BLaER1 treated with 17β-estradiol and CSF1 and Interleukin-3, amounts not matched to agents 10 nM and 100 nM (cell line): Measurements from ENCODE around the gene EIF2B2.

Experiments used
- H3K27ac ChIP-seq, 11 experiments: shearing (Covaris generic); formaldehyde crosslinking; 2 replicates each; pipeline ENCODE4 v1.8.1; 2022
- H3K27me3 ChIP-seq, 11 experiments: shearing (Covaris generic); formaldehyde crosslinking; 2 replicates each; pipeline ENCODE4 v1.8.1; 2022
- H3K36me3 ChIP-seq, 11 experiments: shearing (Covaris generic); formaldehyde crosslinking; 2 replicates each; pipeline ENCODE4 v1.8.1; 2022
- H3K4me1 ChIP-seq, 10 experiments: shearing (Covaris generic); formaldehyde crosslinking; 2 replicates each; pipeline ENCODE4 v1.8.1; 2022
- H3K4me2 ChIP-seq, 11 experiments: shearing (Covaris generic); formaldehyde crosslinking; 2 replicates each; pipeline ENCODE4 v1.8.1; 2022
- H3K4me3 ChIP-seq, 10 experiments: shearing (Covaris generic); formaldehyde crosslinking; 2 replicates each; pipeline ENCODE4 v1.8.1; 2022
- H3K9ac ChIP-seq, 11 experiments: shearing (Covaris generic); formaldehyde crosslinking; 2 replicates each; pipeline ENCODE4 v1.8.1; 2022
- H3K9me3 ChIP-seq, 11 experiments: shearing (Covaris generic); formaldehyde crosslinking; replicated peaks in 1 of 11; 2 replicates each; pipeline ENCODE4 v1.8.1; 2022
- H4K20me1 ChIP-seq, 11 experiments: shearing (Covaris generic); formaldehyde crosslinking; 2 replicates each; pipeline ENCODE4 v1.8.1; 2022
- Cebpa-rat ChIP-seq, 11 experiments: shearing (Covaris generic); IDR thresholded peaks; 2 replicates each; pipeline ENCODE4 v1.8.1; 2022

EIF2B2 gene

DNA sequence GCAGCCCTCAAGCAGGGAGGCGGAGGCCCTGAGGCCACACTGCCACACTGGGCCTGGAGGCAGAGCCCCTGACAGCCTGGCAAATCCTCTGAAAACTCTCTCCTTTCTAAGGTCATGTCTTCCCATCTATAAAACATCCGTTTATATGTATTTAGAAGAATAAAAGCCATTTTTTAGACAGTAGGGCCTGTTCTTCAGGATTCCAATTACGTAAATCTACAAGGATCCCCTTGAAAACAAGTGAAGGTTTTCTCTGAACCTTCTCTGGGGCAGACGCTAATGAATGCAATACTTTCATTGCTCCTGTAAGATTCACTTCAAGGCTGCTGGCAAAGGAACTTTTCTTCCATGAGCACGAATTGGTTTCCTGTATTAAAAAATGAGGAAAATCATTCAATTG, 12.8 kb downstream of the EIF2B2 start:
- Histone ChIP-seq H3K36me3 (peaks cover 39 to 93% (median 60%) of the 10 kb centered on the region in 11 experiments), H3K27ac (no peak overlapping the region), H3K9ac (no peak overlapping the region), H3K4me3 (no peak overlapping the region), H4K20me1 (0 out of 22 replicates have a peak, but pooled peaks cover 0 to 3% (median 0%) of the 10 kb centered on the region in 11 experiments), H3K4me1 (peaks cover 0 to 16% (median 0%) of the 10 kb centered on the region in 10 experiments; a peak in 5 of 20 replicates), H3K27me3 (no peaks in the 10 kb centered on the region), H3K4me2 (no peak overlapping the region), H3K9me3 (no peaks in the 10 kb centered on the region)
- TF ChIP-seq Cebpa-rat (IDR thresholded peaks at IDR 0.05) = no peak

GRCh38 chr14:75016815-75017214, 14.1 kb downstream of the EIF2B2 start:
- TF ChIP-seq Cebpa-rat (IDR thresholded peaks at IDR 0.05) = no peak
- H3K4me2 ChIP-seq = no peak overlapping the region
- H3K36me3 ChIP-seq = peaks cover 33 to 87% (median 50%) of the 10 kb centered on the region in 11 experiments
- peaks cover 0 to 5% (median 0%) of the 10 kb centered on the region in 10 experiments; a peak in 5 of 20 replicates for H3K4me1 ChIP-seq
- H4K20me1 ChIP-seq = 0 out of 22 replicates have a peak, but pooled peaks cover 0 to 3% (median 0%) of the 10 kb centered on the region in 11 experiments
- H3K27me3 ChIP-seq = no peaks in the 10 kb centered on the region
- H3K9ac ChIP-seq = no peak overlapping the region
- H3K4me3 ChIP-seq = no peak overlapping the region
- no peak overlapping the region for H3K27ac ChIP-seq
- H3K9me3 ChIP-seq = no peaks in the 10 kb centered on the region

GRCh38 chr14:75018694-75019093, 16.0 kb downstream of the EIF2B2 start:
- Histone ChIP-seq H3K27me3 (no peaks in the 10 kb centered on the region), H3K36me3 (peaks cover 27 to 75% (median 43%) of the 10 kb centered on the region in 11 experiments; a peak in 21 of 22 replicates), H3K4me3 (no peak overlapping the region), H3K4me1 (peaks cover 0 to 8% (median 0%) of the 10 kb centered on the region in 10 experiments; a peak in 4 of 20 replicates), H3K27ac (no peak overlapping the region), H4K20me1 (0 out of 22 replicates have a peak, but pooled peaks cover 0 to 3% (median 0%) of the 10 kb centered on the region in 11 experiments), H3K9ac (no peak overlapping the region), H3K9me3 (no peaks in the 10 kb centered on the region), H3K4me2 (no peak overlapping the region)
- no peak for TF ChIP-seq Cebpa-rat (IDR thresholded peaks at IDR 0.05)

GRCh38 chr14:75022655-75023054, 19.9 kb downstream of the EIF2B2 start:
- Histone ChIP-seq H3K27ac (no peak overlapping the region), H3K4me2 (peak overlapping the region in 2 of 11 experiments; percentile 3 to 25; a peak in 1 of 22 replicates), H3K27me3 (no peaks in the 10 kb centered on the region), H3K36me3 (peaks cover 4 to 37% (median 22%) of the 10 kb centered on the region in 11 experiments; a peak in 17 of 22 replicates), H3K9ac (no peak overlapping the region), H4K20me1 (no peaks in the 10 kb centered on the region), H3K4me3 (no peak overlapping the region), H3K4me1 (peaks cover 0 to 28% (median 10%) of the 10 kb centered on the region in 10 experiments; a peak in 12 of 20 replicates), H3K9me3 (no peaks in the 10 kb centered on the region)
- no peak for TF ChIP-seq Cebpa-rat (IDR thresholded peaks at IDR 0.05)

DNA sequence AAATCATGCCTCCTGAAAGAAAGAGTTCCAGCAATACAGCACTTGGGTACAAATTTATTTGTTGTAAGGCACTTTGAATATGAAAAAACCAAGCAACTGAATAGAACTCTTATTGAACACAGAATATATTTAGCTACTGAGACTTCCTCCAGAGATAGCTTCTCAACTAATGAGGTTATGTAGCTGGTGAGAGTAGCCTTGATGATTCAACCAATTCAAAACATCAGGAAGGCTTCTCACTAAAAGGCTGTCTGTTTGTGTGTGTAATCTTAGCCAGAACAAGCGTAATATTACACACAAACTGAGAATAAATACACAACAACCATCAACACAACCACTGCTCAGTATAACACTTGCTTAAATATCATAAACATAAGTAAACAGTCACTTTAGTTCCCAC, 20.4 kb downstream of the EIF2B2 start:
- no peak overlapping the region for H3K4me3 ChIP-seq
- no peak for TF ChIP-seq Cebpa-rat (IDR thresholded peaks at IDR 0.05)
- no peaks in the 10 kb centered on the region for H4K20me1 ChIP-seq
- H3K9me3 ChIP-seq = no peaks in the 10 kb centered on the region
- H3K4me1 ChIP-seq = peaks cover 0 to 28% (median 10%) of the 10 kb centered on the region in 10 experiments; a peak in 12 of 20 replicates
- no peak overlapping the region for H3K27ac ChIP-seq
- H3K9ac ChIP-seq = no peak overlapping the region
- H3K4me2 ChIP-seq = peak overlapping the region in 2 of 11 experiments; percentile 3 to 25; a peak in 1 of 22 replicates
- no peaks in the 10 kb centered on the region for H3K27me3 ChIP-seq
- peaks cover 4 to 32% (median 20%) of the 10 kb centered on the region in 11 experiments; a peak in 17 of 22 replicates for H3K36me3 ChIP-seq

- Histone ChIP-seq H3K27ac (peak overlapping the region in 4 of 11 experiments; percentile 3 to 56 (median 15); a peak in 3 of 22 replicates), H4K20me1 (no peaks in the 10 kb centered on the region), H3K4me2 (peak overlapping the region in 6 of 11 experiments; percentile 9 to 72 (median 49); a peak in 12 of 22 replicates), H3K27me3 (no peaks in the 10 kb centered on the region), H3K4me1 (peaks cover 0 to 28% (median 10%) of the 10 kb centered on the region in 10 experiments; a peak in 12 of 20 replicates), H3K9ac (no peak overlapping the region), H3K36me3 (peaks cover 0 to 31% (median 12%) of the 10 kb centered on the region in 11 experiments; a peak in 14 of 22 replicates), H3K9me3 (no peaks in the 10 kb centered on the region), H3K4me3 (no peak overlapping the region)
- no peak for TF ChIP-seq Cebpa-rat (IDR thresholded peaks at IDR 0.05)
These were observed 22.4 kb downstream of the EIF2B2 start for GRCh38 chr14:75025082-75025481.

DNA sequence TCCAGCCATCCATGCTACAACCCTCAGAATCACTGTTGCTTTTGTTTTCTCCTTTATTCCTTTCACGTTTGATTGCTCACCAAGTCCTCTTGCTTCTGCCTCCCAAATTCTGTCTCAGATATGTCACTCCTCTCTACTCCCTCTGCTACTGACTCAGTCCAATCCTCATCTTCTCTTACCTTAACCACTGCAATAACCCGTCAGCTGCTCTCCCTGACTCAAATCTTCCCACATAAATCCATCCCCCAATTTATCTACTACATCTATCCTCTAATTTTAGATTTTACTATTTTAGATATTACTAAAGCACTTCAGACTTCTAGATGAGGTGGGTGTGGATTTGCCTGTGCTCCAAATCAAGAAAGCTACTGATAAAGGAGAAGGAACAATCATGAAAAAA, 23.2 kb downstream of the EIF2B2 start:
- no peak overlapping the region for H3K9ac ChIP-seq
- no peak for TF ChIP-seq Cebpa-rat (IDR thresholded peaks at IDR 0.05)
- H3K4me3 ChIP-seq = no peak overlapping the region
- H3K4me2 ChIP-seq = peak overlapping the region in 4 of 11 experiments; percentile 30 to 72 (median 64); a peak in 7 of 22 replicates
- H3K4me1 ChIP-seq = peaks cover 0 to 28% (median 10%) of the 10 kb centered on the region in 10 experiments; a peak in 12 of 20 replicates
- no peaks in the 10 kb centered on the region for H3K27me3 ChIP-seq
- no peaks in the 10 kb centered on the region for H4K20me1 ChIP-seq
- H3K27ac ChIP-seq = peak overlapping the region in 1 of 11 experiments; percentile 56; a peak in 2 of 22 replicates
- peaks cover 0 to 31% (median 7%) of the 10 kb centered on the region in 11 experiments; a peak in 13 of 22 replicates for H3K36me3 ChIP-seq
- no peaks in the 10 kb centered on the region for H3K9me3 ChIP-seq

DNA sequence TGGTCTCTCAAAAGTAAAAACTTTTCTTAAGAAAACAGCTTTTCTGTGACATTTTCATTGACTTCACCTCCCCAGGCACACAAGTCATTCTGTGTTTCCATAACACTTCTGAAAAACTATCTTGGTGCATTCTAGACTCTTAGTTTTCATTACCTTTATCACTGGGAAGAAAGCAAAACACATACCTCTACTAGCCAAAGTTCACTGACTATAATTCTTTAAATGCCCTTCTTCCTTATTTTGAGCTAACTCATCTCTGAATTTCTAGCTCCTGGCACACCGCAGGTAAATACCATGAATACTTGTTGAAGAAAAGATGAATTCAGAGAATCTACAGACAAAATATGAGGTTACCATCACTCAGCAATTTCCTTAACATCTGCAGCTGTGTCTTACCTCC, 27.4 kb downstream of the EIF2B2 start:
- H3K27me3 ChIP-seq = no peaks in the 10 kb centered on the region
- peaks cover 0 to 37% (median 14%) of the 10 kb centered on the region in 11 experiments; a peak in 13 of 22 replicates for H3K36me3 ChIP-seq
- no peak overlapping the region for H3K27ac ChIP-seq
- no peaks in the 10 kb centered on the region for H4K20me1 ChIP-seq
- no peak overlapping the region for H3K4me3 ChIP-seq
- H3K4me1 ChIP-seq = peaks cover 0 to 11% (median 4%) of the 10 kb centered on the region in 10 experiments; a peak in 10 of 20 replicates
- H3K9me3 ChIP-seq = no peaks in the 10 kb centered on the region
- H3K4me2 ChIP-seq = no peak overlapping the region
- H3K9ac ChIP-seq = no peak overlapping the region
- no peak for TF ChIP-seq Cebpa-rat (IDR thresholded peaks at IDR 0.05)

GRCh38 chr14:75032939-75033338, 30.2 kb downstream of the EIF2B2 start:
- Histone ChIP-seq H3K27ac (no peak overlapping the region), H3K4me3 (no peak overlapping the region), H3K36me3 (peaks cover 0 to 41% (median 14%) of the 10 kb centered on the region in 11 experiments; a peak in 13 of 22 replicates), H3K27me3 (no peaks in the 10 kb centered on the region), H3K9ac (no peak overlapping the region), H4K20me1 (no peaks in the 10 kb centered on the region), H3K9me3 (no peaks in the 10 kb centered on the region), H3K4me2 (no peak overlapping the region), H3K4me1 (no peaks in the 10 kb centered on the region)
- no peak for TF ChIP-seq Cebpa-rat (IDR thresholded peaks at IDR 0.05)
